ENCODE data around the gene CCL2. TPM values are rescaled to one million over a fixed set of nuclear protein-coding genes. Genes with fewer than 3 reads are reported as not detected.

Gene CCL2
- total RNA-seq, 1 experiment from 2014 or later: not detected

DNA sequence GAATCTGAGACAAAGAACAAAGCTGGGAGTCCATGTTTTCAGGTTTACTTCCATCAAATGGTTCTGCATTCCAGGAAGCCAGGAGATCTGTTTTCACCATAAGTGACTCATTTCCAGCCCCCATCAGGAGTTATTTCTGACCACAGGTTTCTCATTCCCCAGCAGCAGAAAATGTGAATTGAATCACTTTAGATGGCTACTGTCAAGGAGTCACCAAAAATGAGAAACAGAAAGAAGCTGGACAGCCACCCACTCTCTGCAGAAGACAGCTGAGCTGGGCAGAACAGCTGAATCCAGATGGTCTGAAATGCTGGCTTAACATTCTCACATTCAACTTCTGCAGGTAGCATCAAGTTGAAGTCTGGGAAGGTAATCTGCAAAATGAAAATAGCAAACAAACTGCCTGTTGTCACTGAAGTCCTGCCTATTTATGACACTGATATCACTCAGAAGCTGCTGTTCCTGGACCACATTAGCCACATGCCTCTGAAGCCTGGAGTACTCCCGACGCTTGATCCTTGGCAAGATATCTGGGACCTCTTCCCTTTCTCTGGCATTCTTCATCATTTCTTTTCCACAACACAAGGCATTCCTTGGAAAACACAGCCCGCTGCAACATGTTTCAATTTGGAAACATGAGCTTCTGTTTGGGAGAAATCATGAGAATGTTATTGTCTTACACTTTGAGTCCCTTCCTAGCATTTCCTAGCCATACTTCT lies 45.7 kb downstream of the CCL2 start:
- no peaks in the 10 kb centered on the region for H3K9me3 ChIP-seq (ENCODE audit: low read length)
- no peak for DNase-seq
- H3F3A ChIP-seq (ENCODE audit: low read length, unreplicated experiment): no peaks in the 10 kb centered on the region
- no peak overlapping the region for H3K4me3 ChIP-seq (ENCODE audit: low read length)
- H3K27ac ChIP-seq (ENCODE audit: low read length): no peak overlapping the region
- ATAC-seq: no peak
- no peak overlapping the region for H3K9ac ChIP-seq (ENCODE audit: low read length)
- H3K4me2 ChIP-seq (ENCODE audit: low read length): no peak overlapping the region
- H2AFZ ChIP-seq (ENCODE audit: low read length): no peak overlapping the region
- no peak for TF ChIP-seq EZH2phosphoT487 (IDR thresholded peaks at IDR 0.05; ENCODE audit: borderline replicate concordance, low read length)
- no peaks in the 10 kb centered on the region for H4K20me1 ChIP-seq (ENCODE audit: low read length)
- no peaks in the 10 kb centered on the region for H3K4me1 ChIP-seq (ENCODE audit: insufficient read depth, low read length)
- no peaks in the 10 kb centered on the region for H3K27me3 ChIP-seq (ENCODE audit: low read length)
- H3K79me2 ChIP-seq (ENCODE audit: low read length): no peaks in the 10 kb centered on the region
- intact Hi-C loops (cut with micrococcal nuclease): no loop called here
- H3K9me2 ChIP-seq (replicated peaks; ENCODE audit: low read length): no peaks in the 10 kb centered on the region
- no peaks in the 10 kb centered on the region for H3K36me3 ChIP-seq (ENCODE audit: low read depth, low read length)
- ChIA-PET CTCF (no interaction called here), POLR2A (ENCODE audit: unreplicated experiment) (no interaction called here)
- BruUV-seq (replicated peaks): no TSS peak

DNA sequence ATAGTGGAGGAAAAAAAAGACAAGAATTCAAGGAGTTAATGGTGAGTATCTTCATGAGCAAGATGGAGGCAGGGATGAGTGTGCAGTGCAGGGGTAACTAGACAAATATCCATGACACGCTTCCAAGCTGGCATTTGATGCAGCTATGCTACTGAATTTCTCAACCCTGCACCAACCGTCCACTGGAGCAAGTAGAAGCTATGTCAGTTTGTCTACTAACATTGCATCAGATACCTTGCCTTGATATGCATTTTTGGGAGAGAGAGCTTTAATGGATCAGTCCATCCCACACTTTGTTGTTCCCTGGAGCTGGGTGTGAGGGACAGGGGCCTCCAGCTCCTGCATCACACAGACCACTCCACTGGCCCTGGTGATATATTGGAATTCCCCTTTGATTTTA lies 46.9 kb downstream of the CCL2 start:
- Histone ChIP-seq H3K79me2 (ENCODE audit: low read length) (no peaks in the 10 kb centered on the region), H3K9ac (ENCODE audit: low read length) (no peak overlapping the region), H4K20me1 (ENCODE audit: low read length) (no peaks in the 10 kb centered on the region), H3F3A (ENCODE audit: low read length, unreplicated experiment) (no peaks in the 10 kb centered on the region), H3K4me3 (ENCODE audit: low read length) (no peak overlapping the region), H3K4me2 (ENCODE audit: low read length) (no peak overlapping the region), H3K27ac (ENCODE audit: low read length) (no peak overlapping the region), H3K36me3 (ENCODE audit: low read depth, low read length) (no peaks in the 10 kb centered on the region), H2AFZ (ENCODE audit: low read length) (no peak overlapping the region), H3K9me2 (replicated peaks; ENCODE audit: low read length) (no peaks in the 10 kb centered on the region), H3K27me3 (ENCODE audit: low read length) (no peaks in the 10 kb centered on the region), H3K4me1 (ENCODE audit: insufficient read depth, low read length) (no peaks in the 10 kb centered on the region), H3K9me3 (ENCODE audit: low read length) (no peaks in the 10 kb centered on the region)
- intact Hi-C loops (cut with micrococcal nuclease): no loop called here
- ATAC-seq: no peak
- TF ChIP-seq EZH2 (IDR thresholded peaks at IDR 0.05; ENCODE audit: low read length, unreplicated experiment) (no peak), EZH2phosphoT487 (IDR thresholded peaks at IDR 0.05; ENCODE audit: borderline replicate concordance, low read length) (no peak)
- TF ChIP-seq, protein P1, sequence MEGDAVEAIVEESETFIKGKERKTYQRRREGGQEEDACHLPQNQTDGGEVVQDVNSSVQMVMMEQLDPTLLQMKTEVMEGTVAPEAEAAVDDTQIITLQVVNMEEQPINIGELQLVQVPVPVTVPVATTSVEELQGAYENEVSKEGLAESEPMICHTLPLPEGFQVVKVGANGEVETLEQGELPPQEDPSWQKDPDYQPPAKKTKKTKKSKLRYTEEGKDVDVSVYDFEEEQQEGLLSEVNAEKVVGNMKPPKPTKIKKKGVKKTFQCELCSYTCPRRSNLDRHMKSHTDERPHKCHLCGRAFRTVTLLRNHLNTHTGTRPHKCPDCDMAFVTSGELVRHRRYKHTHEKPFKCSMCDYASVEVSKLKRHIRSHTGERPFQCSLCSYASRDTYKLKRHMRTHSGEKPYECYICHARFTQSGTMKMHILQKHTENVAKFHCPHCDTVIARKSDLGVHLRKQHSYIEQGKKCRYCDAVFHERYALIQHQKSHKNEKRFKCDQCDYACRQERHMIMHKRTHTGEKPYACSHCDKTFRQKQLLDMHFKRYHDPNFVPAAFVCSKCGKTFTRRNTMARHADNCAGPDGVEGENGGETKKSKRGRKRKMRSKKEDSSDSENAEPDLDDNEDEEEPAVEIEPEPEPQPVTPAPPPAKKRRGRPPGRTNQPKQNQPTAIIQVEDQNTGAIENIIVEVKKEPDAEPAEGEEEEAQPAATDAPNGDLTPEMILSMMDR (conservative IDR thresholded peaks at IDR 0.05; ENCODE audit: low read depth, low read length): no peak
- BruUV-seq (replicated peaks): no TSS peak
- no peak for DNase-seq
- ChIA-PET CTCF (no interaction called here), POLR2A (ENCODE audit: unreplicated experiment) (no interaction called here)

DNA sequence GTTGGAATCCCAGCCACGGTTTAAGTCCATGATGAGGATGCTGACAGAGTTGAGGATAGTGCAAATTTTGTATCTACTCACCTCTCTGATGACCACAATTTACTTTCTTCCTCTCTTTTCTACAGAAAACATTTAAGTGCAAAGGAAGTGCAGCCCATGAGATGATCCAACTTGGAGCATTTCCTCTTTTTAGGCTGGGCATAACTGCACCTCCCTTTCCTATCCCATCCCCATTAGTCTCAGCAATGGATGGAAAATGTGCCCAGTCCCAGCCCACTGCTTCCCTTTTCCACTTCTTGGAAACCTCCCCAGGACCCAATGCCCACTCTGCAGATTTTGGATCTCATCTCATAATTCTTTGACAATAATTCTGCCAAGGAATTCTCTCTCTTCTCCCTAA lies 47.6 kb downstream of the CCL2 start:
- H3K4me3 ChIP-seq (ENCODE audit: low read length): no peak overlapping the region
- no peaks in the 10 kb centered on the region for H3K4me1 ChIP-seq (ENCODE audit: insufficient read depth, low read length)
- ATAC-seq (no peak), DNase-seq (no peak)
- H3K9me2 ChIP-seq (replicated peaks; ENCODE audit: low read length): no peaks in the 10 kb centered on the region
- POLR2A ChIA-PET (ENCODE audit: unreplicated experiment): no interaction called here
- no peaks in the 10 kb centered on the region for H4K20me1 ChIP-seq (ENCODE audit: low read length)
- no peaks in the 10 kb centered on the region for H3K79me2 ChIP-seq (ENCODE audit: low read length)
- H3K27ac ChIP-seq (ENCODE audit: low read length): no peak overlapping the region
- no peak overlapping the region for H3K9ac ChIP-seq (ENCODE audit: low read length)
- BruUV-seq (replicated peaks): no TSS peak
- no peak overlapping the region for H3K4me2 ChIP-seq (ENCODE audit: low read length)
- no peaks in the 10 kb centered on the region for H3K36me3 ChIP-seq (ENCODE audit: low read depth, low read length)
- intact Hi-C loops (cut with micrococcal nuclease): no loop called here
- no peak overlapping the region for H2AFZ ChIP-seq (ENCODE audit: low read length)
- TF ChIP-seq, protein P1 (conservative IDR thresholded peaks at IDR 0.05; ENCODE audit: low read depth, low read length): no peak
- TF ChIP-seq EZH2phosphoT487 (IDR thresholded peaks at IDR 0.05; ENCODE audit: borderline replicate concordance, low read length) (no peak), EZH2 (IDR thresholded peaks at IDR 0.05; ENCODE audit: low read length, unreplicated experiment) (no peak)
- H3K27me3 ChIP-seq (ENCODE audit: low read length): no peaks in the 10 kb centered on the region
- no peaks in the 10 kb centered on the region for H3K9me3 ChIP-seq (ENCODE audit: low read length)
- no peaks in the 10 kb centered on the region for H3F3A ChIP-seq (ENCODE audit: low read length, unreplicated experiment)
- CTCF ChIA-PET: no interaction called here

Data from PC-3 (cell line).